Measurements from ENCODE around the gene ACER1.

The ACER1 gene

DNA sequence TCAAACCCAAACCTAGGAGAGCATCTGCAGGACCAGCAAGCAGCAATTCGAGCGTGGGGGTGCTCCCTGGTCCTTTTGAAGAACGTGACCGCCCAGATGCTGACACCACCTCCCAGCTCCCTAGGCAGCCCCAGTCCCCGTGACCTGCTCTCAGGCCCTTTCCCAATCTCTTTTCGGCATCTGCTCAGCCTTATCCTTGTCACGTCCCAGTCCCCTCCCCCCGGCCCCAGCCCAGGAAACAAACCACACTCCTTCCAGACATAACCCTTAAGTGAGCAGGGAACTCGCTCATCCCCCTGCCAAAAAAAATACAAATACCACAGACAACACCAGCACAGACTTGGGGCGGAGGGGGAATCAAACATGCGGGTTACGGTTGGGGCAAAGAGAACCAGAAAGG is 57.0 kb downstream of the ACER1 start:
- H3K4me1 ChIP-seq (ENCODE audit: insufficient read depth, low read length, poor library complexity, severe bottlenecking) = peaks cover 41% of the 10 kb centered on the region

GRCh38 chr19:6275170-6275744 is 58.2 kb downstream of the ACER1 start:
- peaks cover 78% of the 10 kb centered on the region for H4K20me1 ChIP-seq (ENCODE audit: insufficient read depth, low read length, poor library complexity, severe bottlenecking)
- peaks cover 92% of the 10 kb centered on the region for H3K79me2 ChIP-seq (ENCODE audit: insufficient read depth, low read length)
- H3K9me2 ChIP-seq (replicated peaks; ENCODE audit: low read depth, low read length) = no peaks in the 10 kb centered on the region
- H3K9ac ChIP-seq (ENCODE audit: low read depth, low read length, poor library complexity, severe bottlenecking) = no peak overlapping the region
- H3K4me1 ChIP-seq (ENCODE audit: insufficient read depth, low read length, poor library complexity, severe bottlenecking) = peaks cover 41% of the 10 kb centered on the region
- H3F3A ChIP-seq (ENCODE audit: low read depth) = no peaks in the 10 kb centered on the region
- H3K4me3 ChIP-seq (ENCODE audit: low read length, poor library complexity, severe bottlenecking) = peak overlapping the region; percentile 78
- no peak for TF ChIP-seq EZH2phosphoT487 (IDR thresholded peaks at IDR 0.05; ENCODE audit: borderline replicate concordance)
- TF ChIP-seq, protein P1, sequence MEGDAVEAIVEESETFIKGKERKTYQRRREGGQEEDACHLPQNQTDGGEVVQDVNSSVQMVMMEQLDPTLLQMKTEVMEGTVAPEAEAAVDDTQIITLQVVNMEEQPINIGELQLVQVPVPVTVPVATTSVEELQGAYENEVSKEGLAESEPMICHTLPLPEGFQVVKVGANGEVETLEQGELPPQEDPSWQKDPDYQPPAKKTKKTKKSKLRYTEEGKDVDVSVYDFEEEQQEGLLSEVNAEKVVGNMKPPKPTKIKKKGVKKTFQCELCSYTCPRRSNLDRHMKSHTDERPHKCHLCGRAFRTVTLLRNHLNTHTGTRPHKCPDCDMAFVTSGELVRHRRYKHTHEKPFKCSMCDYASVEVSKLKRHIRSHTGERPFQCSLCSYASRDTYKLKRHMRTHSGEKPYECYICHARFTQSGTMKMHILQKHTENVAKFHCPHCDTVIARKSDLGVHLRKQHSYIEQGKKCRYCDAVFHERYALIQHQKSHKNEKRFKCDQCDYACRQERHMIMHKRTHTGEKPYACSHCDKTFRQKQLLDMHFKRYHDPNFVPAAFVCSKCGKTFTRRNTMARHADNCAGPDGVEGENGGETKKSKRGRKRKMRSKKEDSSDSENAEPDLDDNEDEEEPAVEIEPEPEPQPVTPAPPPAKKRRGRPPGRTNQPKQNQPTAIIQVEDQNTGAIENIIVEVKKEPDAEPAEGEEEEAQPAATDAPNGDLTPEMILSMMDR (conservative IDR thresholded peaks at IDR 0.05; ENCODE audit: low read length) = no peak
- H2AFZ ChIP-seq (ENCODE audit: low read length) = no peak overlapping the region
- H3K27me3 ChIP-seq (ENCODE audit: insufficient read depth, low read length, poor library complexity, severe bottlenecking) = no peaks in the 10 kb centered on the region
- peak overlapping the region; percentile 98 for H3K4me2 ChIP-seq (ENCODE audit: low read depth, low read length, poor library complexity, severe bottlenecking)
- peaks cover 5% of the 10 kb centered on the region; the same call in 1 of the 2 replicates for H3K36me3 ChIP-seq (ENCODE audit: insufficient read depth, low read length)
- H3K9me3 ChIP-seq (ENCODE audit: insufficient read depth, low read depth, low read length) = no peaks in the 10 kb centered on the region

More for the DNA sequence above, 57.0 kb downstream of the ACER1 start:
- Histone ChIP-seq H2AFZ (ENCODE audit: low read length) (no peak overlapping the region), H3K4me2 (ENCODE audit: low read depth, low read length, poor library complexity, severe bottlenecking) (peak overlapping the region; percentile 98), H3K9ac (ENCODE audit: low read depth, low read length, poor library complexity, severe bottlenecking) (peak overlapping the region; percentile 84), H3K9me2 (replicated peaks; ENCODE audit: low read depth, low read length) (no peaks in the 10 kb centered on the region), H3F3A (ENCODE audit: low read depth) (no peaks in the 10 kb centered on the region), H3K79me2 (ENCODE audit: insufficient read depth, low read length) (peaks cover 80% of the 10 kb centered on the region), H3K27me3 (ENCODE audit: insufficient read depth, low read length, poor library complexity, severe bottlenecking) (no peaks in the 10 kb centered on the region), H3K9me3 (ENCODE audit: insufficient read depth, low read depth, low read length) (no peaks in the 10 kb centered on the region), H4K20me1 (ENCODE audit: insufficient read depth, low read length, poor library complexity, severe bottlenecking) (peaks cover 78% of the 10 kb centered on the region), H3K36me3 (ENCODE audit: insufficient read depth, low read length) (no peaks in the 10 kb centered on the region), H3K4me3 (ENCODE audit: low read length, poor library complexity, severe bottlenecking) (peak overlapping the region; percentile 78)
- TF ChIP-seq, protein P1 (conservative IDR thresholded peaks at IDR 0.05; ENCODE audit: low read length) = no peak
- no peak for TF ChIP-seq EZH2phosphoT487 (IDR thresholded peaks at IDR 0.05; ENCODE audit: borderline replicate concordance)

GRCh38 chr19:6274756-6275155 is 58.7 kb downstream of the ACER1 start:
- H3K9me3 ChIP-seq (ENCODE audit: insufficient read depth, low read depth, low read length) = no peaks in the 10 kb centered on the region
- H3K27me3 ChIP-seq (ENCODE audit: insufficient read depth, low read length, poor library complexity, severe bottlenecking) = no peaks in the 10 kb centered on the region
- H2AFZ ChIP-seq (ENCODE audit: low read length) = no peak overlapping the region
- peaks cover 78% of the 10 kb centered on the region for H4K20me1 ChIP-seq (ENCODE audit: insufficient read depth, low read length, poor library complexity, severe bottlenecking)
- peak overlapping the region; percentile 98 for H3K4me2 ChIP-seq (ENCODE audit: low read depth, low read length, poor library complexity, severe bottlenecking)
- no peak overlapping the region for H3K4me3 ChIP-seq (ENCODE audit: low read length, poor library complexity, severe bottlenecking)
- peaks cover 97% of the 10 kb centered on the region for H3K79me2 ChIP-seq (ENCODE audit: insufficient read depth, low read length)
- H3F3A ChIP-seq (ENCODE audit: low read depth) = no peaks in the 10 kb centered on the region
- no peaks in the 10 kb centered on the region for H3K9me2 ChIP-seq (replicated peaks; ENCODE audit: low read depth, low read length)
- TF ChIP-seq, protein P1 (conservative IDR thresholded peaks at IDR 0.05; ENCODE audit: low read length) = no peak
- TF ChIP-seq EZH2phosphoT487 (IDR thresholded peaks at IDR 0.05; ENCODE audit: borderline replicate concordance) = no peak
- H3K9ac ChIP-seq (ENCODE audit: low read depth, low read length, poor library complexity, severe bottlenecking) = no peak overlapping the region
- H3K4me1 ChIP-seq (ENCODE audit: insufficient read depth, low read length, poor library complexity, severe bottlenecking) = peaks cover 41% of the 10 kb centered on the region
- peaks cover 10% of the 10 kb centered on the region; the same call in 1 of the 2 replicates for H3K36me3 ChIP-seq (ENCODE audit: insufficient read depth, low read length)
